ENCODE measurements around the gene CASS4. TPM values are rescaled to one million over a fixed set of nuclear protein-coding genes. Genes with fewer than 3 reads are reported as not detected.

CASS4 gene
- polyA plus RNA-seq, 2 of the 4 experiments (the other 2 are of a cell fraction): 0.09 TPM

DNA sequence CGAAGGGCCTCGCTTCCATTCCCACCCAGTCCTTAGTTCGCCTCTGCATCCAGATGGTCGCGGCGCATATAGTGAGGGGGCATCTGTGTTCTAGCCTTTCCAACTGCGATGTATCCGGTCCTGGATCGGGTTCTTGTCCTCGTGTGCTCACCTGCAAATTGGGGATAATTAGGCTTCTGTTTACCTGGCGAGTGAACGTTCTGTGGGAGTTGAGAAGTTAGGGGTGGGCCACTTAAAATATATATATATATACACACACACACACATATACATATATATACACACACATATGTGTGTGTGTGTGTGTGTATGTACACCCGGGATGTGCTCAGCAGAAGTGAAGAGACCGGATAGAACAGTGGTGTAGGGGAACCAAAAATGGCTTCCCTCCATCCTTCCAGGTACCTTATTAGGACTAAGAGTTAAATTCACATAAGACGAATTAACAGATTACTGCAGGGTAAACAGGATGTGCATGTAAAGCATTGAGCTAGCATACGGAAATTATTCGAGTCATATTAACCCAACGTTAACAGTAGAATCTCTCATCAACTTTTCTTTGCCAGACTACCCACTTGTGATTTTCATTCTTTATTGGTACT, 19.1 kb upstream of the CASS4 start:
- Histone ChIP-seq H3K9me3 (no peaks in the 10 kb centered on the region), H3K4me3 (peak overlapping the region; percentile 85), H3K4me2 (peak overlapping the region; percentile 83), H3K27ac (peak overlapping the region; percentile 85 to 96), H3K4me1 (peaks cover 24% of the 10 kb centered on the region)
- DNase-seq (ENCODE audit: low read depth in 1 of 2, low spot score in 1 of 2): peak in 1 of 2 experiments; percentile 7
- ChIA-PET POLR2A (interaction anchor here (0.9 to 2.0 kb wide), 3 partner anchors 19 to 191 kb away, joined by 3 to 16 read pairs (median 9); partner anchors contain the start of gene FAM210B), CTCF (interaction anchor here (0.6 to 2.5 kb wide), 4 partner anchors 8 to 157 kb away, joined by 3 to 6 read pairs (median 4); no protein-coding TSS in a partner anchor)
- ATAC-seq: no peak
- no peak for FAIRE-seq
- 5% methylated on average over 18 of the region's 18 CpGs for WGBS (ENCODE audit: missing lambda C conversion rate)
- TF ChIP-seq KDM5A (IDR thresholded peaks at IDR 0.05) (0 out of 2 replicates have a peak, but pooled peaks have one; percentile 32), JUN (IDR thresholded peaks at IDR 0.05) (0 out of 5 replicates have a peak, but pooled peaks of 1 of the 2 experiments have one; percentile 22)
- TF ChIP-seq, protein P1, sequence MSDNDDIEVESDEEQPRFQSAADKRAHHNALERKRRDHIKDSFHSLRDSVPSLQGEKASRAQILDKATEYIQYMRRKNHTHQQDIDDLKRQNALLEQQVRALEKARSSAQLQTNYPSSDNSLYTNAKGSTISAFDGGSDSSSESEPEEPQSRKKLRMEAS (IDR thresholded peaks at IDR 0.05): no peak

DNA sequence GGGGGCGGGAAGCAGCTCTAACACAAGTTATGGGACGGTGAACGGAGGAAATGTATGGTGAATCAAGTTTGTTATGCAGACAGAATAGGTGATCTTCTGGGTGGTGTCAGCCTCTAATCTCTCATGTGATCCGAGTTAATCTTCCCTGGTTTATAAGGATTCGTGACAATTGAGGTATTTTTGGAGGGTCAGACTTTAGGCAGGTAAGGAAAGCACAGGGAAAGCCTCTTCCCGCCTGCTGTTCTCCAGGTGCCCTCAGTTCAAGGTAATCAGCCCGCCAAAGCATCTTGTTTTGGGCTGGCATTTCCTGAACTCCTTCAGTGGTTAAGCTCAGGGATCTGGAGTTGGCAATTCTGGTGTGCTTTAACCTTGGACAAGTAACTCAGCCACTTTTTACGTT, 18.4 kb upstream of the CASS4 start:
- FAIRE-seq (no peak), ATAC-seq (no peak), DNase-seq (ENCODE audit: low read depth in 1 of 2, low spot score in 1 of 2) (no peak)
- Histone ChIP-seq H3K27ac (peak overlapping the region; percentile 85 to 96), H3K4me3 (peak overlapping the region; percentile 85), H3K4me1 (peaks cover 24% of the 10 kb centered on the region), H3K4me2 (peak overlapping the region; percentile 83), H3K9me3 (no peaks in the 10 kb centered on the region)
- WGBS (ENCODE audit: missing lambda C conversion rate): 76% methylated on average over 8 of the region's 8 CpGs
- ChIA-PET CTCF (interaction anchor here (0.6 to 2.5 kb wide), 2 partner anchors 13 to 19 kb away, joined by 3 to 6 read pairs; no protein-coding TSS in a partner anchor), POLR2A (no interaction called here)
- no peak for TF ChIP-seq FOSL2 (IDR thresholded peaks at IDR 0.05)
- TF ChIP-seq FOSL2 (CRISPR knock-in tag; IDR thresholded peaks at IDR 0.05): no peak
- no peak for TF ChIP-seq MAZ (IDR thresholded peaks at IDR 0.05; ENCODE audit: borderline replicate concordance, low read depth, low read length)
- no peak for TF ChIP-seq RAD21 (conservative IDR thresholded peaks at IDR 0.05 in 1 of 2, IDR thresholded peaks at IDR 0.05 in 1 of 2)
- no peak for TF ChIP-seq JUN (IDR thresholded peaks at IDR 0.05)
- TF ChIP-seq, protein P2, sequence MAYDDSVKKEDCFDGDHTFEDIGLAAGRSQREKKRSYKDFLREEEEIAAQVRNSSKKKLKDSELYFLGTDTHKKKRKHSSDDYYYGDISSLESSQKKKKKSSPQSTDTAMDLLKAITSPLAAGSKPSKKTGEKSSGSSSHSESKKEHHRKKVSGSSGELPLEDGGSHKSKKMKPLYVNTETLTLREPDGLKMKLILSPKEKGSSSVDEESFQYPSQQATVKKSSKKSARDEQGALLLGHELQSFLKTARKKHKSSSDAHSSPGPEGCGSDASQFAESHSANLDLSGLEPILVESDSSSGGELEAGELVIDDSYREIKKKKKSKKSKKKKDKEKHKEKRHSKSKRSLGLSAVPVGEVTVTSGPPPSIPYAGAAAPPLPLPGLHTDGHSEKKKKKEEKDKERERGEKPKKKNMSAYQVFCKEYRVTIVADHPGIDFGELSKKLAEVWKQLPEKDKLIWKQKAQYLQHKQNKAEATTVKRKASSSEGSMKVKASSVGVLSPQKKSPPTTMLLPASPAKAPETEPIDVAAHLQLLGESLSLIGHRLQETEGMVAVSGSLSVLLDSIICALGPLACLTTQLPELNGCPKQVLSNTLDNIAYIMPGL (CRISPR knock-in tag; IDR thresholded peaks at IDR 0.05; ENCODE audit: borderline replicate concordance): no peak
- TF ChIP-seq ZSCAN20 (CRISPR knock-in tag; IDR thresholded peaks at IDR 0.05): no peak
- TF ChIP-seq ESRRA (IDR thresholded peaks at IDR 0.05; ENCODE audit: borderline replicate concordance, low read length): no peak
- no peak for TF ChIP-seq KDM1A (IDR thresholded peaks at IDR 0.05; ENCODE audit: low read depth)
- TF ChIP-seq NPAS2 (CRISPR knock-in tag; IDR thresholded peaks at IDR 0.05; ENCODE audit: borderline replicate concordance): no peak
- no peak for TF ChIP-seq HOXA7 (CRISPR knock-in tag; IDR thresholded peaks at IDR 0.05)
- TF ChIP-seq, protein P3, sequence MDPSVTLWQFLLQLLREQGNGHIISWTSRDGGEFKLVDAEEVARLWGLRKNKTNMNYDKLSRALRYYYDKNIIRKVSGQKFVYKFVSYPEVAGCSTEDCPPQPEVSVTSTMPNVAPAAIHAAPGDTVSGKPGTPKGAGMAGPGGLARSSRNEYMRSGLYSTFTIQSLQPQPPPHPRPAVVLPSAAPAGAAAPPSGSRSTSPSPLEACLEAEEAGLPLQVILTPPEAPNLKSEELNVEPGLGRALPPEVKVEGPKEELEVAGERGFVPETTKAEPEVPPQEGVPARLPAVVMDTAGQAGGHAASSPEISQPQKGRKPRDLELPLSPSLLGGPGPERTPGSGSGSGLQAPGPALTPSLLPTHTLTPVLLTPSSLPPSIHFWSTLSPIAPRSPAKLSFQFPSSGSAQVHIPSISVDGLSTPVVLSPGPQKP (IDR thresholded peaks at IDR 0.05; ENCODE audit: low read depth, low read length): no peak
- TF ChIP-seq, protein P4, sequence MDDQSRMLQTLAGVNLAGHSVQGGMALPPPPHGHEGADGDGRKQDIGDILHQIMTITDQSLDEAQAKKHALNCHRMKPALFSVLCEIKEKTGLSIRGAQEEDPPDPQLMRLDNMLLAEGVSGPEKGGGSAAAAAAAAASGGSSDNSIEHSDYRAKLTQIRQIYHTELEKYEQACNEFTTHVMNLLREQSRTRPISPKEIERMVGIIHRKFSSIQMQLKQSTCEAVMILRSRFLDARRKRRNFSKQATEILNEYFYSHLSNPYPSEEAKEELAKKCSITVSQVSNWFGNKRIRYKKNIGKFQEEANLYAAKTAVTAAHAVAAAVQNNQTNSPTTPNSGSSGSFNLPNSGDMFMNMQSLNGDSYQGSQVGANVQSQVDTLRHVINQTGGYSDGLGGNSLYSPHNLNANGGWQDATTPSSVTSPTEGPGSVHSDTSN (IDR thresholded peaks at IDR 0.05): no peak
- no peak for TF ChIP-seq PHF8 (IDR thresholded peaks at IDR 0.05; ENCODE audit: borderline replicate concordance, low read depth)
- TF ChIP-seq HDAC2 (IDR thresholded peaks at IDR 0.05): no peak
- no peak for TF ChIP-seq SREBF2 (IDR thresholded peaks at IDR 0.05)
- TF ChIP-seq, protein P5, sequence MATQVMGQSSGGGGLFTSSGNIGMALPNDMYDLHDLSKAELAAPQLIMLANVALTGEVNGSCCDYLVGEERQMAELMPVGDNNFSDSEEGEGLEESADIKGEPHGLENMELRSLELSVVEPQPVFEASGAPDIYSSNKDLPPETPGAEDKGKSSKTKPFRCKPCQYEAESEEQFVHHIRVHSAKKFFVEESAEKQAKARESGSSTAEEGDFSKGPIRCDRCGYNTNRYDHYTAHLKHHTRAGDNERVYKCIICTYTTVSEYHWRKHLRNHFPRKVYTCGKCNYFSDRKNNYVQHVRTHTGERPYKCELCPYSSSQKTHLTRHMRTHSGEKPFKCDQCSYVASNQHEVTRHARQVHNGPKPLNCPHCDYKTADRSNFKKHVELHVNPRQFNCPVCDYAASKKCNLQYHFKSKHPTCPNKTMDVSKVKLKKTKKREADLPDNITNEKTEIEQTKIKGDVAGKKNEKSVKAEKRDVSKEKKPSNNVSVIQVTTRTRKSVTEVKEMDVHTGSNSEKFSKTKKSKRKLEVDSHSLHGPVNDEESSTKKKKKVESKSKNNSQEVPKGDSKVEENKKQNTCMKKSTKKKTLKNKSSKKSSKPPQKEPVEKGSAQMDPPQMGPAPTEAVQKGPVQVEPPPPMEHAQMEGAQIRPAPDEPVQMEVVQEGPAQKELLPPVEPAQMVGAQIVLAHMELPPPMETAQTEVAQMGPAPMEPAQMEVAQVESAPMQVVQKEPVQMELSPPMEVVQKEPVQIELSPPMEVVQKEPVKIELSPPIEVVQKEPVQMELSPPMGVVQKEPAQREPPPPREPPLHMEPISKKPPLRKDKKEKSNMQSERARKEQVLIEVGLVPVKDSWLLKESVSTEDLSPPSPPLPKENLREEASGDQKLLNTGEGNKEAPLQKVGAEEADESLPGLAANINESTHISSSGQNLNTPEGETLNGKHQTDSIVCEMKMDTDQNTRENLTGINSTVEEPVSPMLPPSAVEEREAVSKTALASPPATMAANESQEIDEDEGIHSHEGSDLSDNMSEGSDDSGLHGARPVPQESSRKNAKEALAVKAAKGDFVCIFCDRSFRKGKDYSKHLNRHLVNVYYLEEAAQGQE (IDR thresholded peaks at IDR 0.05): no peak
- TF ChIP-seq SMC3 (IDR thresholded peaks at IDR 0.05): no peak
- no peak for TF ChIP-seq EHF (CRISPR knock-in tag; IDR thresholded peaks at IDR 0.05)
- TF ChIP-seq NR3C1 (IDR thresholded peaks at IDR 0.05): no peak
